NCI-H1436 (cell line): ENCODE measurements around the gene AIG1.
"Not testable (repeated sequence)": the region's sequence is repeated elsewhere in the genome, so short reads cannot be mapped to it uniquely, and the experiment has no call there.

Experiments
- DNase-seq: peaks from one replicate; lab custom pipeline; 2025; lab: John Stamatoyannopoulos, UW

Gene AIG1

DNA sequence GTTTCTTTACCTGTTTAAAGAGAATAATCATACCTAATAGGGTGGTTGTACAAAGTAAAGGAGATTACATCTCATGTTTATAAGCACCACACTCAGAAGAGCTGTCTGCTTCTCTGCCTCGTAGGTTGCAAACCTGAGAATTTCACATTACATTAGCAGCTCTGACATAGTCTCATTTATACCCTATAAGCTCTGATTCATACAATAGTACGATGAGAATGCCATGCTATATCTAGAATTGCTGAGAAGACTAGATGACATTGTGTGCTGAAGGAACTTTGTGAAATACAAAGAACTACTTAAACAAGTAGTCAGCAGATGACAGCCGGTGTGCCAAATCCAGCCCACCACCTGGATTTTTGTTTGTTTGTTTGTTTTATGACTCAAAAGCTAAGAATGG is 268.6 kb downstream of the AIG1 start:
- no peak for DNase-seq

DNA sequence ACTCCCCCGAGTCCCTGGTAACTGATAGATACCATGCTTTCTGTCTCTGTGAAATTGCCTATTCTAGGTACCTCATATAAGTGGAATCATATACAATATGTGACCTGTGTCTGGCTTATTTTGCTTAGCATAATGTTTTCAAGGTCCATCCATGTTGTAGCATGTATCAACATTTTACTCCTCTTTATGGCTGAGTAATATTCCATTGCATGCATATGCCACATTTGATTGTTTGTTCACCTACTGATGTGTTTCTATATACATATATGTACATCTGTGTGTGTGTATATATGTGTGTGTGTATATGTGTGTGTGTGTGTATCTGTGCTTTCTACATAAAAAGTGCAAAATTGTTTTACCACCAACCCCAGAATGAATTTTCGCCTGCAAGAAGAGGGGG is 270.7 kb downstream of the AIG1 start:
- DNase-seq = no peak

DNA sequence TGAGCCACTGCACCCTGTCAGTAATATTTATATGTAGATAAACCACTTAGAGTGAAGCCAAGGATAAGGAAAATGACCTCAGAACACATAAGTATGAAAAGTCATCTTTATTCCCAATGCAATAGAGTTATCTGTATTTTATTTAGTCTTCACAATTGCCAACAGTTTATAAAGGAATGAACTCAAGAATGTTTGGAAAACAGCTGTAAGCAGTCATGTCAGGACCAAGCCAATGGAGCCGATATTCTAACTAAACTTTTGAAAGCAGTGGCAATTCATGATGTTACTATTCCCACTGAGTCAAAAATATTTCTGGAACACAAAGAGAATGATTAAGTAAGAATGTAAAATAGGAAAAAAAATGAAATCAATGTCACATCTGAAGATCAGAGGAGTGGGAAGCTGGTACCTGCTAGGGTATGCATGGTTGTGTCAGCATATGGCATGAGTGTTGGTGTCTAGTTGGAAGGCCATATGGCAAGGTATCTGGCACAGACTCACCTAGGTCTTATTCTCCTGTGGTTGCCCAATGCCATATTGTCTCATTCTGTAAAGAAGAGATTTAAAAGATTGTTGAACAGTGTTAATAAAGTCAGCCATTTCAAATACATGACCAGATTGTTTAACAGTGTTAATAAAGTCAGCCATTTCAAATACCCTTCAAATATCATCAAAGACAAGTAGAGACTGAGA is 271.6 kb downstream of the AIG1 start:
- no peak for DNase-seq

DNA sequence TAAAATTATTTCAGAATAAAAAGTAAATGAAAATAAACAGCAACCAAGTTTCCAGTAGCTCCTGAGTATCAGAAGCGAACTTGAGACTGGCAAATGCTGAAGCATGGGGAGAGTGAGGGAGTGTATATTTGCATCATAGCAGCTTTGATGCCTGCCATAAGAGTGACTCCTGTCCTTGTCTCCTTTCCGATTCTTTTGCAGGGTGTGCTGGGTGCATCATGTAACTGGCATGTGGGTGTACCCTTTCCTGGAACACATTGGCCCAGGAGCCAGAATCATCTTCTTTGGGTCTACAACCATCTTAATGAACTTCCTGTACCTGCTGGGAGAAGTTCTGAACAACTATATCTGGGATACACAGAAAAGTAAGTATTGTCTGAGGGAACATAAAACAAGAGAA is 272.4 kb downstream of the AIG1 start:
- no peak for DNase-seq

DNA sequence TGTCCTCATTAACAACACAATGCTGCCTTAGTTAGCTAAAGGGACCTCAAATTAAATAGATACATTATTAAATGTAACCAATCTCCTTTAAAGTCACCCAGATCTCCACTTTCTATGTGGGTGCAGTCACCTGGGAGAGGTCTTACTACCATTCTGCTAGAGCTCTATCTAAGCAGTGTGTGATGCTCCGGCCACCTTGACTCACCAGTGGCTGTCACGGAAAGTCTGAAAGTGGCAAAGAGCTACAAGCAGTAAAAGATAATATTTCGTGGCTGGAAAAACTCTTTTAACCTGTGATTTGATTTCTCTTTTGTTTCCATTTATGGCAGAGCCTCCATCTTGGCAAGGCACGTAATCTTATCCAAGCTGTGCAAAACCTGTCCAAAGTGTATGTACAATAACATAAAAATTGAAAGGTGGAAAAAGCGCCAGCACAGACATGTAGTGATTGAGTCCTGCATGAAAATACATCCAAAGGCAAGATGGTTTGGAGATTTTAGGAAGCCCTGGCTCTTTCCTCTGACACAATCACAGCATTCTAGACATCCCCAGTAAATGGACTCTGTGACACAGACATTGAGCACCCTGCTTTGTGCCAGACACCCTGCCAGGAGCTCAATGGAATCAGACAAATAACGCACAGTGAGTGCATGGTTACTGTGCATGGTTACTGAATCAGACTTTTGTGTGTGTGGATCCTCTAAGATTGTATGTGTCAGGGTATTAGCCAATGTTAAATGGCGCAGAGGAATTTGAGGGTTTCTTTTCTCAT is 273.2 kb downstream of the AIG1 start:
- DNase-seq = no peak

- no peak for DNase-seq
Observed at GRCh38 chr6:143335865-143336264, 275.2 kb downstream of the AIG1 start.

DNA sequence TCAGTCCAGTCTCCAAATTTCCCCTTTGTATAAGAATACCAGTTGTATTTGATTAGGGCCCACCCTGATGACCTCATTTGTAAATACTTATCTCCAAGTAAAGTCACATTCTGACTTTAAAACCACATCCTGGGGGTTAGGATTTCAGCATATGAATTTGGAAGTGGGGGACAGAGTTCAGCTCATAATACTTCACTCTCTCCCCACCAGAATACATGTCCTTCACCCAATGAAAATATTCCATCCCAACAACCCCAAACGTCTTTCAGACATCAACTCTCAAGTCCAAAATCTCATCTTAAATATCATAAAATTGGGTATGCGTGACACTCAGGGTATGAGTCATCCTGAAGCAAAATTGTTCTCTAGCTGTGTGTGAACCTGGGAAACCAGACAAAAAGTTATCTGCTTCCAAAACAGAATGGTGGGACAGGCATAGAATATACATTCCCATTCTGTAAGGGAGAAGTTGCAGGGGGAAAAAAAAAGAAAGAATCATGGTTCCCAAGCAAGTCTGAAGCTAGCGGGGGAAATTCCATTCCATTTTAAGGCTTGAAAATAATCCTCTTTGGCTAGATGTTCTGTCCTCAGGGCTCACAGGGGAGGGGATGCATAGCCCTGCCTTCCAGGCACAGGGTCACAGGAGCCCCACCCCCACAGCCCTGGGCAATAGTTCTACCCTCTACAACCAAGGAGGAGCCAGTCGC is 275.9 kb downstream of the AIG1 start:
- no peak for DNase-seq

- DNase-seq = no peak
Observed at GRCh38 chr6:143337201-143337949, 276.7 kb downstream of the AIG1 start.

- no peak for DNase-seq
Observed at GRCh38 chr6:143339223-143339622, 278.5 kb downstream of the AIG1 start.

DNA sequence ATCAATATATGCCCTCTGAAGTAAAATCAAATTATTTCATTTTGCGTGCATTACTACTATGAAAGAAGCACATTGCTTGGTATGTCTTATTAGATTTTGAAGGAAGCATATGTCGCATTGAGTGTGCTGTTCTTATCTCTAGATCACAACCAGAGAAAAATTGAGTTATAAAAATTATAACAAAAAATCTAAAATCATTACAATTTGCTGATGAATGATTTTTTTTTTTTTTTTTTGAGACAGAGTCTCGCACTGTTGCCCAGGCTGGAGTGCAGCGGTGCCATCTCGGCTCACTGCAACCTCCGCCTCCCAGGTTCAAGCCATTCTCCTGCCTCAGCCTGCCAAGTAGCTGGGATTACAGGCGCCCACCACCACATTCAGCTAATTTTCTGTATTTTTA is 284.8 kb downstream of the AIG1 start:
- DNase-seq = not testable (repeated sequence)

DNA sequence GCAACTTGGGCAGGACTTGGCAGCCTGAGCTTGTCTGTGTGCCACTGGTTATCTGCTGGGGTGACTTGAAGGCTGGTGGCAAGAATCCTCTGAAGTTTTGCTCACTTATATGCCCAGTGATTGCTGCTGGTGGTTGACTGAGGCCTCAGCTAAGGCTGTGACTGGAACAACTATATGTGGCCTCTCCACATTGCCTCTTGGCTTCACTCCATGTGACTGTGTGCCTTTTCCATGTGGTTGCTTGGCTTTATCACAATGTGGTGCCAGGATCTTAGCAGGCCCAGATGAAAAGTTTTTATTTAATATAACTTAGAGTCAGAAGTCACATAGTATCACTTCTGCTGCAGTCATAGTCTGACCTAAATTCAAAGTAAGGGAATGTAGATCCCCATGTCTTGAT is 285.3 kb downstream of the AIG1 start:
- no peak for DNase-seq

- no peak for DNase-seq
Observed at GRCh38 chr6:143348531-143348930, 287.8 kb downstream of the AIG1 start.

DNA sequence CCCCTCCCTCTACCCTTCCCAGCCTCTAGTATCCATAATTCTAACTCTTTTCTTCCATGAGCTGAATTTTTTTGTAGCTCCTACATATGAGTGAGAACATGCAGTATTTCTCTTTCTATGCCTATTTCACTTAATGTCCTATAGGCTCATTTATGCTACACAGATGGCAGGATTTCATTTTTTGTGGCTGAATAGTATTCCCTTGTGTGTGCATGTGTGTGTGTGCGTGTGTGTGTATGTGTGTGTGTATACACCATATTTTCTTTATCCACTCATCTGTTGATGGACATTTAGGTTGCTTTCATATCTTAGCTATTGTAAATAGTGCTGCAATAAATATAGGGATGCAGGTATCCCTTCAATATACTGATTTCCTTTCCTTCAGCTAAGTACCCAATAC is 288.8 kb downstream of the AIG1 start:
- no peak for DNase-seq

- no peak for DNase-seq
Observed at GRCh38 chr6:143356101-143356880, 295.6 kb downstream of the AIG1 start.

GRCh38 chr6:143357152-143357551 is 296.5 kb downstream of the AIG1 start:
- DNase-seq = no peak

DNA sequence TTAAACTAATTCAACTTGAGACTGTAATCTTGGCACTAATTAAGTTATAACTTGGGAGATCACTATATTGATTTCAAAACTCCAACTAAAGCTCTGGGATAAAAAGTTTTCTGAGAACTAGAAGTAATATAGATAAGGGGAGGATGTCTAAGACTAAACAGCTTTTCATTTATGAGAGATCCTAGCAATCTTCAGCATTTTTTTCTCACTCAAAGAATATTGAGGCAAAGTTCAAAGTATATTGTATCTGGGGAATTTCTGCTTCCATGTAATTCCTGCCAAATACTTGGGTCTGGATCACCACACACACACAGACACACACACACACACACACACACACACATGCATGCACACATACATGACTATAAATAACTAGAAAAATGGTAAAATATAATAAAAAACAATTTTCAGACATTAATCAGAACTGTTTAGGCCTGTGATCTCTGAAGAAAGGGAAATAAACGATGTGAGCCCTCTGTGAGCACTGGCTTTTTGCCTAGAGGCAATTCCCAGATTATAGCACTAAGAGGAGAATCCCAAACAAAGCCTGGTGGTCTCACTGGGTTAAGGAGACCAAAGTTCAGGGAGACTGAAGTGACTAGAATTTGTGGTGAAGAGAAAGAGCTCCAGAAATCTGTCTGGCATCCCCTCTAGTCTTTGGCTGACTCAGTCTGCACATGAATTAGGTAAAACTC is 297.0 kb downstream of the AIG1 start:
- no peak for DNase-seq

DNA sequence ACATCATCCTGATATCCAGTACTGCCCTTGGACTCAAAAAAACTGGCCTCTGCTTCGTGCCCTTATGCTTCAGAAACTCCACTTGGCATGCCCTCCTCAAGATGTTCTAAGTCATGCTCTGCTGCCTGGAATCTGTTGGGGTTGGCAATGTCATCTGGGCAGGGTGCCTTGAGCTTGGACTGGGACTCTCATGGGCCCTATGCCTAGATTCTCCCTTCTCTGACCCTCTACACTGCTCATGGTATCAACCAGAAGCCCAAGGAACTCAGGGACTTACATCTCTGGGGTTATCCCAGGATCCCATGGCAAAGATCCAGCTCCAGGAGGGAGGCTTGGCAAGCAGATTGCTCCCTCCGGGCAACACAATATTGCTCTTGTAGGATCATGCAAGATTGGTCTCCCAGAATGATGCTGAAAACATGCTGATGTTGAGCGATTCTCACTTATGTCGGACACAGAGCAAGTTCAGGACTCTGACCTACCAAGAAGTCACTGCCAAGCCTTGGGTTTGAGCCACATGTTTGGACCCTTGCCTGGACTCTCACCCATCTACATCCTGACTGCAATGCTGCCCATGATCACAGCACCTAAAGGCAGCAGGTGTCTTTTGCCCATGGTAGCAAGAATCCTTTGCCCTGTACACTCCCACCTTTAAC is 301.0 kb downstream of the AIG1 start:
- DNase-seq = no peak

- DNase-seq = no peak
Observed at GRCh38 chr6:143362192-143362558, 301.5 kb downstream of the AIG1 start.

- no peak for DNase-seq
Observed at GRCh38 chr6:143363299-143363698, 302.6 kb downstream of the AIG1 start.

DNA sequence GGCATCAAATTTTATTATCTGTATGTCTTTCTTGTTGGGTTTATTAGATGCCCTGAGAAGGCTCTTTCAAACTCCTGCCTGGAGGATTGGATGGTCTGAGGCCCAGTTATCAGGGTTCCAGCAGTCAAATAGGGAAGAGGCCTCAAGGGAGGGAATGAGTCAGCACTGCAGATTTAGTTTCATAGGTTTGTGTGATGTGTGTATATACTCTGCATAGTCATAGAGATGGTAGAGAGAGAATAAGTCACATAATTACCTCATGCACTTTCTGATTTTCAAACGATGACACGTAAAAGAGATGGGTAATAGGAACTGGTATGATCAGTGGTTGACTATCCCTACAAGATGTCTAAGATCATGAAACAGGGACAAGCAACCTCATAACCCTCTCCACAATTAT is 307.7 kb downstream of the AIG1 start:
- no peak for DNase-seq

DNA sequence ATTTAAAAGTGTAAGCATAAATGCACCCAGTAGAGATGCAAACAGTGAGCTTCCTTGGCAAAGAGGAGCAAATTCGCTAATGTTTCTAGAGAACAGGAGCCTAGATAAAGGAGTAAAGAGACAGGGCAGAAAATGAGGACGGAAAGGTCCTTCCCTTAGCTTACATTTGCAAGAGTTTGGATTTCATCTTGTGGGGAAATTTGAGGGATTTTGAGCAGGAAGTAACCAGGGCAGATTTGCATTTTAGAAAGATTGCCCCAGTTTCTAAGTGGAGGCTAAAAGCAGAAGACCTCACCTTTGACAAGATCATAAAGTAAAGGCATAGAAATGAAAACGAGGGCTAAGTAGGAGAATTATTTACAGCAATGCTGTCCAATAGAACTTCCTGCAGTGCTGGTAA is 309.3 kb downstream of the AIG1 start:
- DNase-seq = no peak
